ENCODE results near the gene RYR2. TPM values are rescaled to one million over a fixed set of nuclear protein-coding genes. Genes with fewer than 3 reads are reported as not detected.

RYR2 gene
- total RNA-seq, 1 donor from 2014 or later = 0.19 TPM

- Mint-ChIP-seq H3K36me3 (ENCODE audit: insufficient read depth) (no peaks in the 10 kb centered on the region), H3K4me3 (ENCODE audit: low read depth) (no peak overlapping the region), H3K9me3 (ENCODE audit: low read depth) (no peaks in the 10 kb centered on the region), H3K27ac (no peak overlapping the region), H3K4me1 (ENCODE audit: low read depth) (peaks cover 8% of the 10 kb centered on the region), H3K27me3 (no peaks in the 10 kb centered on the region)
- no peak for TF ChIP-seq CTCF (IDR thresholded peaks at IDR 0.05; ENCODE audit: unreplicated experiment)
- no peak for DNase-seq (ENCODE audit: low spot score, unreplicated experiment)
Observed at GRCh38 chr1:237737448-237737847, 695.5 kb downstream of the RYR2 start.

- no peak for TF ChIP-seq CTCF (IDR thresholded peaks at IDR 0.05; ENCODE audit: unreplicated experiment)
- Mint-ChIP-seq H3K4me3 (ENCODE audit: low read depth) (no peak overlapping the region), H3K36me3 (ENCODE audit: insufficient read depth) (no peaks in the 10 kb centered on the region), H3K4me1 (ENCODE audit: low read depth) (peaks cover 8% of the 10 kb centered on the region), H3K27ac (no peak overlapping the region), H3K27me3 (no peaks in the 10 kb centered on the region), H3K9me3 (ENCODE audit: low read depth) (no peaks in the 10 kb centered on the region)
- DNase-seq (ENCODE audit: low spot score, unreplicated experiment) = no peak
Observed at GRCh38 chr1:237737938-237738610, 696.1 kb downstream of the RYR2 start.

GRCh38 chr1:237740846-237741245 is 698.9 kb downstream of the RYR2 start:
- Mint-ChIP-seq H3K36me3 (ENCODE audit: insufficient read depth) (no peaks in the 10 kb centered on the region), H3K27me3 (no peaks in the 10 kb centered on the region), H3K4me3 (ENCODE audit: low read depth) (no peak overlapping the region), H3K27ac (no peak overlapping the region), H3K4me1 (ENCODE audit: low read depth) (peaks cover 8% of the 10 kb centered on the region), H3K9me3 (ENCODE audit: low read depth) (no peaks in the 10 kb centered on the region)
- no peak for DNase-seq (ENCODE audit: low spot score, unreplicated experiment)
- no peak for TF ChIP-seq CTCF (IDR thresholded peaks at IDR 0.05; ENCODE audit: unreplicated experiment)

- no peaks in the 10 kb centered on the region for H3K27me3 Mint-ChIP-seq
- H3K36me3 Mint-ChIP-seq (ENCODE audit: insufficient read depth) = no peaks in the 10 kb centered on the region
- no peak overlapping the region for H3K4me3 Mint-ChIP-seq (ENCODE audit: low read depth)
- no peaks in the 10 kb centered on the region for H3K9me3 Mint-ChIP-seq (ENCODE audit: low read depth)
- no peak overlapping the region for H3K27ac Mint-ChIP-seq
- no peak for TF ChIP-seq CTCF (IDR thresholded peaks at IDR 0.05; ENCODE audit: unreplicated experiment)
- DNase-seq (ENCODE audit: low spot score, unreplicated experiment) = no peak
- H3K4me1 Mint-ChIP-seq (ENCODE audit: low read depth) = no peaks in the 10 kb centered on the region
Observed at GRCh38 chr1:237745545-237745944, 703.6 kb downstream of the RYR2 start.

GRCh38 chr1:237748171-237748960 is 706.4 kb downstream of the RYR2 start:
- no peak overlapping the region for H3K27ac Mint-ChIP-seq
- H3K9me3 Mint-ChIP-seq (ENCODE audit: low read depth) = no peaks in the 10 kb centered on the region
- no peak overlapping the region for H3K4me3 Mint-ChIP-seq (ENCODE audit: low read depth)
- H3K4me1 Mint-ChIP-seq (ENCODE audit: low read depth) = peaks cover 12% of the 10 kb centered on the region
- no peak for DNase-seq (ENCODE audit: low spot score, unreplicated experiment)
- no peak for TF ChIP-seq CTCF (IDR thresholded peaks at IDR 0.05; ENCODE audit: unreplicated experiment)
- H3K36me3 Mint-ChIP-seq (ENCODE audit: insufficient read depth) = no peaks in the 10 kb centered on the region
- no peaks in the 10 kb centered on the region for H3K27me3 Mint-ChIP-seq

All from progenitor cell of endocrine pancreas (in vitro differentiated cells).